GM21786 (cell line): Measurements from ENCODE around the gene CDCA7L.
"Not testable (repeated sequence)": the region's sequence is repeated elsewhere in the genome, so short reads cannot be mapped to it uniquely, and the experiment has no call there.

Source experiments
- ATAC-seq: cut with Tn5 transposase; IDR thresholded peaks from one replicate; pipeline ENCODE4 v1.9.1; 2021; ENCODE audit not compliant: unreplicated experiment

The CDCA7L gene

GRCh38 chr7:21911341-21911875 lies 34.3 kb downstream of the CDCA7L start:
- ATAC-seq, result no peak

- ATAC-seq, result no peak
These were observed 35.4 kb downstream of the CDCA7L start for GRCh38 chr7:21910253-21910652.

- ATAC-seq, result no peak
These were observed 37.0 kb downstream of the CDCA7L start for GRCh38 chr7:21908746-21909145.

GRCh38 chr7:21903020-21903786 lies 42.5 kb downstream of the CDCA7L start:
- ATAC-seq, result no peak

GRCh38 chr7:21902240-21902639 lies 43.5 kb downstream of the CDCA7L start:
- ATAC-seq, result no peak

GRCh38 chr7:21898265-21898930 lies 47.3 kb downstream of the CDCA7L start:
- peak; percentile 95 for ATAC-seq

GRCh38 chr7:21893401-21893800 lies 52.3 kb downstream of the CDCA7L start:
- ATAC-seq, result no peak

GRCh38 chr7:21891291-21891690 lies 54.4 kb downstream of the CDCA7L start:
- ATAC-seq, result no peak

GRCh38 chr7:21887779-21888178 lies 57.9 kb downstream of the CDCA7L start:
- ATAC-seq, result no peak

- ATAC-seq, result no peak
These were observed 58.3 kb downstream of the CDCA7L start for GRCh38 chr7:21887353-21887752.

- no peak for ATAC-seq
These were observed 59.3 kb downstream of the CDCA7L start for GRCh38 chr7:21886396-21886795.

- ATAC-seq, result no peak
These were observed 61.2 kb downstream of the CDCA7L start for GRCh38 chr7:21884496-21884895.

- not testable (repeated sequence) for ATAC-seq
These were observed 62.2 kb downstream of the CDCA7L start for GRCh38 chr7:21883501-21883900.

GRCh38 chr7:21883069-21883468 lies 62.6 kb downstream of the CDCA7L start:
- no peak for ATAC-seq

GRCh38 chr7:21869785-21870402 lies 75.8 kb downstream of the CDCA7L start:
- ATAC-seq, result no peak

GRCh38 chr7:21868576-21868850 lies 77.2 kb downstream of the CDCA7L start:
- ATAC-seq, result no peak

GRCh38 chr7:21867816-21868575 lies 77.7 kb downstream of the CDCA7L start:
- ATAC-seq, result no peak

GRCh38 chr7:21867226-21867625 lies 78.5 kb downstream of the CDCA7L start:
- ATAC-seq, result no peak

GRCh38 chr7:21866731-21867130 lies 79.0 kb downstream of the CDCA7L start:
- ATAC-seq, result no peak

- not testable (repeated sequence) for ATAC-seq
These were observed 80.0 kb downstream of the CDCA7L start for GRCh38 chr7:21865631-21866204.

- no peak for ATAC-seq
These were observed 94.1 kb downstream of the CDCA7L start for GRCh38 chr7:21851559-21851967.
